AG04449 (cell line): ENCODE measurements around the gene CPA4.

Experiments
- CTCF ChIA-PET: fragments of 350-600 bp; formaldehyde crosslinking; extraction: SDS; loops from one replicate; lab custom pipeline; 2021; ENCODE audit warnings: antibody characterized with exemption; lab: Yijun Ruan, JAX
- POLR2A ChIA-PET: fragments of 400-600, 350-600 bp; formaldehyde crosslinking; extraction: SDS; loops from one replicate; lab custom pipeline; 2020; ENCODE audit warnings: antibody characterized with exemption, inconsistent platforms; lab: Yijun Ruan, JAX
- DNase-seq: peaks from one replicate; pipeline ENCODE4 v3.0.0-alpha.2; 2010; ENCODE audit warnings: low read depth, low spot score
- H3K4me3 ChIP-seq: 2 replicates; pipeline ENCODE4 v1.5.1; 2011; ENCODE audit warnings: low read depth, mild to moderate bottlenecking, control low read depth, low read length
- CTCF ChIP-seq: IDR thresholded peaks from one replicate; pipeline ENCODE4 v1.5.1; 2011; ENCODE audit warnings: mild to moderate bottlenecking, moderate library complexity, low read length, control low read depth, inconsistent platforms; ENCODE audit not compliant: insufficient read depth; ENCODE audit errors: missing control alignments

Gene CPA4

GRCh38 chr7:130363026-130363847, 70.3 kb downstream of the CPA4 start:
- ChIA-PET POLR2A (interaction anchor here (0.9 to 1.9 kb wide), 2 partner anchors 70 to 129 kb away, joined by 3 to 6 read pairs; partner anchors contain the start of genes CPA4 and MEST), CTCF (interaction anchor here (1.2 kb wide), 1 partner anchor 86 kb away, joined by 3 read pairs; no protein-coding TSS in a partner anchor)
- DNase-seq: peak; percentile 96
- TF ChIP-seq CTCF: no peak
- no peak overlapping the region for H3K4me3 ChIP-seq

- H3K4me3 ChIP-seq: no peak overlapping the region
- no peak for DNase-seq
- CTCF ChIA-PET: interaction anchor here (1.2 to 1.3 kb wide), 2 partner anchors 88 to 291 kb away, joined by 3 read pairs; no protein-coding TSS in a partner anchor
- TF ChIP-seq CTCF: no peak
- POLR2A ChIA-PET: interaction anchor here (0.9 to 1.9 kb wide), 3 partner anchors 71 to 128 kb away, joined by 3 to 6 read pairs (median 4); partner anchors contain the start of genes CPA4 and MEST
These were observed 71.5 kb downstream of the CPA4 start for GRCh38 chr7:130364451-130364850.

GRCh38 chr7:130365088-130365487, 72.1 kb downstream of the CPA4 start:
- ChIA-PET POLR2A (interaction anchor here (1.6 to 1.7 kb wide), 3 partner anchors 9 to 73 kb away, joined by 3 to 4 read pairs (median 4); partner anchors contain the start of gene CPA4), CTCF (interaction anchor here (1.0 to 1.3 kb wide), 3 partner anchors 11 to 292 kb away, joined by 3 read pairs; no protein-coding TSS in a partner anchor)
- no peak overlapping the region for H3K4me3 ChIP-seq

GRCh38 chr7:130365511-130366441, 72.8 kb downstream of the CPA4 start:
- DNase-seq: no peak
- no peak for TF ChIP-seq CTCF
- H3K4me3 ChIP-seq: no peak overlapping the region
- ChIA-PET CTCF (interaction anchor here (1.0 to 1.3 kb wide), 3 partner anchors 12 to 292 kb away, joined by 3 read pairs; no protein-coding TSS in a partner anchor), POLR2A (interaction anchor here (0.6 to 1.7 kb wide), 4 partner anchors 9 to 73 kb away, joined by 3 to 4 read pairs (median 4); partner anchors contain the start of gene CPA4)

More at GRCh38 chr7:130365088-130365487, 72.1 kb downstream of the CPA4 start:
- DNase-seq: no peak
- no peak for TF ChIP-seq CTCF

- POLR2A ChIA-PET: interaction anchor here (1.6 to 1.7 kb wide), 2 partner anchors 10 to 74 kb away, joined by 3 to 4 read pairs; no protein-coding TSS in a partner anchor
- TF ChIP-seq CTCF: no peak
- DNase-seq: no peak
- CTCF ChIA-PET: no interaction called here
- H3K4me3 ChIP-seq: no peak overlapping the region
These were observed 73.6 kb downstream of the CPA4 start for GRCh38 chr7:130366564-130366963.
